A549 treated with DMSO at 1 μM for 4 hours (cell line): ENCODE measurements around the gene SLCO1B1. TPM values are rescaled to one million over a fixed set of nuclear protein-coding genes. Genes with fewer than 3 reads are reported as not detected.

Experiments used
- total RNA-seq: library from RNA; stranded (reverse); fragments of 200-300 nt; extraction: Qiagen RNA extraction; gene quantifications from 5 replicates; pipeline ENCODE4 v1.2.3, GENCODE V29; 2022; ENCODE audit warnings: low read depth

The SLCO1B1 gene
- total RNA-seq, result 0.33 to 0.49 TPM (median 0.38 TPM) in 5 replicates

GRCh38 chr12:21130998-21131397 lies at the start of gene SLCO1B1:
TSS of gene SLCO1B1 (plus strand) at chr12:21131194. CDS start at chr12:21141575, 10,381 bp downstream.

Other genes with a start within 250 kb of the SLCO1B1 start
- 0.08 to 0.09 TPM in 2 of 5 replicates, not detected in the others for gene SLCO1A2, start 203.7 kb downstream of the SLCO1B1 start, total RNA-seq
- not detected in 5 replicates for gene IAPP, start 241.7 kb downstream of the SLCO1B1 start, total RNA-seq